Tibial artery (tissue), 4 donors: ENCODE results near the gene ELAVL1.

ENCODE experiments used
- DNase-seq, 2 donors: peaks; one replicate each; pipeline ENCODE4 v3.0.0-alpha.2; 2019
- H3K27ac ChIP-seq, 2 donors: fragments of 200-600 bp; sonication (generic) in 1 of 2; 1 replicate in 1 of 2; 2 replicates in 1 of 2; pipeline ENCODE4 v1.5.1; 2018 to 2019; ENCODE audit warnings: mild to moderate bottlenecking in 1 of 2
- H3K27me3 ChIP-seq, 2 donors: fragments of 200-600 bp; sonication (generic) in 1 of 2; one replicate each; pipeline versions ENCODE4 v1.5.1 to v1.6.0; 2016 to 2019
- H3K36me3 ChIP-seq, 3 donors: fragments of 200-600 bp; sonication (generic) in 2 of 3; one replicate each; pipeline ENCODE4 v1.5.1; 2016 to 2019; ENCODE audit warnings: mild to moderate bottlenecking in 2 of 3
- H3K4me1 ChIP-seq, 4 donors: fragments of 200-600 bp; sonication (generic) in 2 of 4; 1 replicate in 3 of 4; 2 replicates in 1 of 4; pipeline ENCODE4 v1.5.1; 2016 to 2019
- H3K4me3 ChIP-seq, 2 donors: fragments of 200-600 bp; sonication (generic) in 1 of 2; 1 replicate in 1 of 2; 2 replicates in 1 of 2; pipeline ENCODE4 v1.5.1; 2018 to 2019; ENCODE audit warnings: mild to moderate bottlenecking in 2 of 2
- H3K9me3 ChIP-seq, 3 donors: fragments of 200-600 bp; sonication (generic) in 1 of 3; one replicate each; pipeline ENCODE4 v1.5.1; 2016 to 2019
- intact Hi-C: fragments of 100-400 bp; cut with DNase I; formaldehyde crosslinking; loops from one replicate; pipeline ENCODE4 v1.15.0; 2023; ENCODE audit warnings: low total_unique reads
- TF ChIP-seq, protein P1 (sequence below), 2 experiments: fragments of 200-600 bp in 1 of 2; fragments of 450-650 bp in 1 of 2; IDR thresholded peaks; one replicate each; pipeline ENCODE4 v1.5.1; 2017 to 2019; ENCODE audit warnings: antibody characterized with exemption in 2 of 2, mild to moderate bottlenecking in 1 of 2, moderate library complexity in 1 of 2

The ELAVL1 gene

DNA sequence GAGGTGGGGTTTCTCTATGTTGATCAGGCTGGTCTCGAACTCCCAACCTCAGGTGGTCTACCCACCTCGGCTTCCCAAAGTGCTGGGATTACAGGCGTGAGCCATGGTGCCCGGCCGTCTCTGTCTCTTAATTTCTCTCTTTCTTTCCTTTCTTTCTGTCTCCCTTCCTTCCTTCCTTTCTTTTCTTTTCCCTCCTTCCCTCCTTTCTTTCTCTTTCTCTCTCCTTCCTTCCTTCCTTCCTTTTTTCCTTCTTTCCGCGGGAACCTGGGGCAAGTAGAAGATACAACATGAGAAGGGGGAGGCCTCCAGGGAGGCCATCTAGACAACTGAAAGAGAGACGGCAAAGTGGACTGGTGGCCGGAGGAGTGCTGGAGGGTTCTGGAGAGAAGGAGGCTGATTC is 15.2 kb upstream of the ELAVL1 start:
- no peaks in the 10 kb centered on the region for H3K9me3 ChIP-seq
- TF ChIP-seq, protein P1, sequence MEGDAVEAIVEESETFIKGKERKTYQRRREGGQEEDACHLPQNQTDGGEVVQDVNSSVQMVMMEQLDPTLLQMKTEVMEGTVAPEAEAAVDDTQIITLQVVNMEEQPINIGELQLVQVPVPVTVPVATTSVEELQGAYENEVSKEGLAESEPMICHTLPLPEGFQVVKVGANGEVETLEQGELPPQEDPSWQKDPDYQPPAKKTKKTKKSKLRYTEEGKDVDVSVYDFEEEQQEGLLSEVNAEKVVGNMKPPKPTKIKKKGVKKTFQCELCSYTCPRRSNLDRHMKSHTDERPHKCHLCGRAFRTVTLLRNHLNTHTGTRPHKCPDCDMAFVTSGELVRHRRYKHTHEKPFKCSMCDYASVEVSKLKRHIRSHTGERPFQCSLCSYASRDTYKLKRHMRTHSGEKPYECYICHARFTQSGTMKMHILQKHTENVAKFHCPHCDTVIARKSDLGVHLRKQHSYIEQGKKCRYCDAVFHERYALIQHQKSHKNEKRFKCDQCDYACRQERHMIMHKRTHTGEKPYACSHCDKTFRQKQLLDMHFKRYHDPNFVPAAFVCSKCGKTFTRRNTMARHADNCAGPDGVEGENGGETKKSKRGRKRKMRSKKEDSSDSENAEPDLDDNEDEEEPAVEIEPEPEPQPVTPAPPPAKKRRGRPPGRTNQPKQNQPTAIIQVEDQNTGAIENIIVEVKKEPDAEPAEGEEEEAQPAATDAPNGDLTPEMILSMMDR (IDR thresholded peaks at IDR 0.05) = no peak
- intact Hi-C loops = no loop called here

DNA sequence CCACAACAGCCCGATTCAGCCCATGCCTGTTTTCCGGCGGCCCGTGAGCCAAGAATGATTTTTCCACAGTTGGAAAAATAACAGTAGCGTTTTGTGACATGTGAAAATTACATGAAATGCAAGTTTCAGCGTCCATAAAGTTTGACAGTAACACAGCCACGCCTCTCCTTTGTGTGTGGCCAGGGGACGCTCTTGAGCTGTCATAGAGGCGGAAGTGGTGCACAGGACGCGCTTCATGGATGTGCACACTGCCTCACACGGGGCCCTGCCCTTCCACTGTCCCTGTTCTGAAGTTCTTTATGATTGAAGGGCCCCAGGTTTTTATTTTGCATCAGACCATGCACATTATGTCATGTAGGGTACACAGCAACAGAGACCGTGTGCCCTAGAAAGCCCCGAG is 12.4 kb upstream of the ELAVL1 start:
- intact Hi-C loops = no loop called here
- Histone ChIP-seq H3K4me3 (no peak overlapping the region), H3K27me3 (no peaks in the 10 kb centered on the region), H3K36me3 (no peaks in the 10 kb centered on the region), H3K4me1 (no peaks in the 10 kb centered on the region), H3K9me3 (no peaks in the 10 kb centered on the region), H3K27ac (no peak overlapping the region)
- TF ChIP-seq, protein P1 (IDR thresholded peaks at IDR 0.05) = no peak
- no peak for DNase-seq

More for the DNA sequence above, 15.2 kb upstream of the ELAVL1 start:
- Histone ChIP-seq H3K27ac (no peak overlapping the region), H3K27me3 (no peaks in the 10 kb centered on the region), H3K4me1 (no peaks in the 10 kb centered on the region), H3K36me3 (no peaks in the 10 kb centered on the region), H3K4me3 (no peak overlapping the region)
- no peak for DNase-seq

DNA sequence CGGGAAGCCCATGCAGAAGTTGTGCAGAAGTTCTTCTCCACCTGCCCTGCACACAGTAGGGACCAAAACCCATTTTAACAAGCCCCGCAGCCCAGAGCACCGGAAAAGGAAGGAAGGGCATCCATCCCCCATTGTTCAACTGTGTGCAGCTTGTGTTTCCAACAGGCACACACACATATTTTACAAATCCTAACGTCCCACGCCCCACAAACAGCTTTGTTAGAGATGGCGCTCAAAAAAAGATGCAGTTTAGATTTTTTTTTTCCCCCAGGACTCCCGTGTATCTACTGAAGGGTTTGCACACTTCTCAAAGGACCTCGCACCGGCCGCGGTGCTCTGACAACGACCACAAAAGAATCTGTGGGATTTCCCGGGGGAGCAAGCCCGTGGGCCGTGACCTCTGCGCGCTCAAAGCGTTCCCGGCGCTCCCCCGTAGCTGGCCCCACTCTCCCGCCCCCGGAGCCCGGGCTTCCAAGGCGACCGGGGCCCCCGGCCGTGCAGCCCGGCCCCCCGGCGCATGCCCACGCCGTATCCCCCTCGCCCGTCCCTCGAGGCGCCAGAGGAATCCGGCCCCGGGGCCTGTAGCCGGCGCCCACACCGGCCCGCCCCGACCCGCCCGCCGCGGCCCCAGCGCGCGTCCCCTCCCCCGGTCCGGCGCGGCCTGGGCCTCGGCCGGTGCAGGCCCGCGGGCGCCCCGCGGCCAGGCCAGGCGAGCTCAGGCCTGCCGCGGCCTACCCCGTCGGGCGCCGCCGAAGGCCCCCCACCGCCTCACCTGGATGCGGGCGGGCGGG is 523 bp downstream of the ELAVL1 start:
- Histone ChIP-seq H3K36me3 (no peaks in the 10 kb centered on the region), H3K27ac (peak overlapping the region; percentile 81 to 84), H3K4me3 (peak overlapping the region; percentile 92 to 94), H3K4me1 (peaks cover 0 to 53% (median 37%) of the 10 kb centered on the region in 4 donors), H3K9me3 (no peaks in the 10 kb centered on the region), H3K27me3 (no peaks in the 10 kb centered on the region)
- intact Hi-C loops = loop anchor here (5.0 to 10.0 kb wide), 2 partner anchors 60 to 88 kb away; partner anchors contain the start of gene TIMM44
- DNase-seq = no peak
- TF ChIP-seq, protein P1 (IDR thresholded peaks at IDR 0.05) = no peak

DNA sequence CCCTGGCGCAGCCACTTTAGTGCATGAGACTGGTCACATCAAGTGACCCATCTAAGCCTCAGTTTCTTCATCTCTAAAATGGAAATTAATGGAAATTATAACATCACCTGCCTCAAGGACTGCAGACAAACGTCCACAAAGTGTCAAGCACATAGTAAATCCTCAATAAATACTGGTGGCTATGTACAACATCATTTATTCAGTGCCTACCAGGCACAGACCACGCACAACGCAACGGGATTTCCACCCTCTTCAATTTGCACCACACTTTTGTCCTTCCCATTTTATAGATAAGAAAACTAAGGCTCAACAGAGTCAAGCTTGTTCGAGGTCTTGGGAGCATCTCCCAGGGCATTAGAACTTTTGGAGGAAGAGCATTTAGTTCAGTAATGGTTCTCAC is 1.4 kb downstream of the ELAVL1 start:
- H3K4me3 ChIP-seq = peak overlapping the region; percentile 92 to 94
- intact Hi-C loops = loop anchor here (5.0 to 10.0 kb wide), 2 partner anchors 59 to 87 kb away; partner anchors contain the start of gene TIMM44
- H3K9me3 ChIP-seq = no peaks in the 10 kb centered on the region
- H3K4me1 ChIP-seq = peaks cover 0 to 60% (median 37%) of the 10 kb centered on the region in 4 donors
- DNase-seq = no peak
- no peaks in the 10 kb centered on the region for H3K27me3 ChIP-seq
- no peak overlapping the region for H3K27ac ChIP-seq
- H3K36me3 ChIP-seq = peaks cover 0 to 8% (median 0%) of the 10 kb centered on the region in 3 donors
- TF ChIP-seq, protein P1 (IDR thresholded peaks at IDR 0.05) = no peak

DNA sequence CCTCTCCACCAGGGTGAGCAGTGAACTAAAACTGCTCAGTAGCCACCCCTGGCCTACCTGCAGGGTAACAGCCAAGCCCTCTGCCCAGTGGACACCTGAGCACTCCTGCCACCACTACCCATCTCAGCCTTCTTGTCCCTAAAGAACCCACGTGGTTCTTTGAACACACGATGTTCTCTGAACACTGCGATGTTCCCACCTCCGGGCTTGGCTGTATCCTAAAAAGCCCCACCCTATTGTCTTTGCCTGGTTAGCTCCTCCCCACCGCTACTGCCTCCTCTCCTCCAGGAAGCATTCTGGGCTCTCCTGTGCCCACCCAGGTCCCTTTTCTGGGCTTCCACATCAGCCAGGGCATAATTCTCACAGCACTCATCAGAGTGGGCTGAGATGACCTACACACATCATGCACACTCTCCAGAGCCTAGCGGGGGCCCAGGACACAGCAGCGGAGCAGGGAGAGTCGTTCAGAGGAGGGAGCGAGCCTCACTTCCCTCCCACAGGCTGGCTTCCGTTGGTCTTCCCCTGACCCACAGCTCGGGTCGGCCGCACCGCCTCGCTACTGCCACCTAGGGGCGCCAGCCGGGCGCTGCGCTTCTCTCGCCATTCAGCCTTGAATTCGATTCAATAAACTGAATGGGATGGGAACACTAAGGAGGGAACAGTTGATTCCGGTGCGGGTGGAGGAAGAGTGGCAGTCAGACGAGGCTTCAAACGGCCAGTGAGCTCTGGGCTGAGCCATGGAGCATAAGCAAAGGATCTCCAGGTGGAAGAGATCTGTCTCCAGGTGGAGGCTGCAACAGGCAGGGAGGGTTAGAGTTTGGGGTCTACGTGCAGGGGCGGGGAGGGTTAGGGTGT is 3.2 kb downstream of the ELAVL1 start:
- Histone ChIP-seq H3K27me3 (no peaks in the 10 kb centered on the region), H3K27ac (peak overlapping the region; percentile 15 to 65), H3K4me1 (peaks cover 0 to 65% (median 40%) of the 10 kb centered on the region in 4 donors), H3K9me3 (no peaks in the 10 kb centered on the region), H3K4me3 (peak overlapping the region; percentile 29 to 30), H3K36me3 (peaks cover 0 to 9% (median 0%) of the 10 kb centered on the region in 3 donors)
- intact Hi-C loops = loop anchor here (5.0 to 10.0 kb wide), 2 partner anchors 57 to 85 kb away; partner anchors contain the start of gene TIMM44
- TF ChIP-seq, protein P1 (IDR thresholded peaks at IDR 0.05) = peak; percentile 79 to 99
- DNase-seq = peak; percentile 74 to 82
